ENCODE measurements around the gene NCBP3.
A peak's percentile ranks its signal among the peaks of the same experiment; 100 is the strongest.

Gene NCBP3

GRCh38 chr17:3796822-3797170 is 49.2 kb downstream of the NCBP3 start:
- ATAC-seq (ENCODE audit: insufficient read depth, low read depth), result peak; percentile 77
- no peaks in the 10 kb centered on the region for H3K79me2 ChIP-seq (ENCODE audit: insufficient read depth, low read length)
- H4K20me1 ChIP-seq (ENCODE audit: insufficient read depth, low read length), result no peaks in the 10 kb centered on the region
- H3K4me2 ChIP-seq (ENCODE audit: insufficient read depth, low read length), result peak overlapping the region; percentile 48
- peak overlapping the region in 1 of 2 experiments; percentile 33; a peak in 2 of 4 replicates for H3K4me3 ChIP-seq (ENCODE audit: low read depth in 1 of 2, low read length in 2 of 2)
- H3K4me1 ChIP-seq (ENCODE audit: insufficient read depth, low read length), result peaks cover 40% of the 10 kb centered on the region
- no peaks in the 10 kb centered on the region for H3K36me3 ChIP-seq (ENCODE audit: insufficient read depth, low read length)
- TF ChIP-seq, protein P1, sequence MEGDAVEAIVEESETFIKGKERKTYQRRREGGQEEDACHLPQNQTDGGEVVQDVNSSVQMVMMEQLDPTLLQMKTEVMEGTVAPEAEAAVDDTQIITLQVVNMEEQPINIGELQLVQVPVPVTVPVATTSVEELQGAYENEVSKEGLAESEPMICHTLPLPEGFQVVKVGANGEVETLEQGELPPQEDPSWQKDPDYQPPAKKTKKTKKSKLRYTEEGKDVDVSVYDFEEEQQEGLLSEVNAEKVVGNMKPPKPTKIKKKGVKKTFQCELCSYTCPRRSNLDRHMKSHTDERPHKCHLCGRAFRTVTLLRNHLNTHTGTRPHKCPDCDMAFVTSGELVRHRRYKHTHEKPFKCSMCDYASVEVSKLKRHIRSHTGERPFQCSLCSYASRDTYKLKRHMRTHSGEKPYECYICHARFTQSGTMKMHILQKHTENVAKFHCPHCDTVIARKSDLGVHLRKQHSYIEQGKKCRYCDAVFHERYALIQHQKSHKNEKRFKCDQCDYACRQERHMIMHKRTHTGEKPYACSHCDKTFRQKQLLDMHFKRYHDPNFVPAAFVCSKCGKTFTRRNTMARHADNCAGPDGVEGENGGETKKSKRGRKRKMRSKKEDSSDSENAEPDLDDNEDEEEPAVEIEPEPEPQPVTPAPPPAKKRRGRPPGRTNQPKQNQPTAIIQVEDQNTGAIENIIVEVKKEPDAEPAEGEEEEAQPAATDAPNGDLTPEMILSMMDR (IDR thresholded peaks at IDR 0.05; ENCODE audit: borderline replicate concordance, extremely low read depth, low read length, poor library complexity, severe bottlenecking), result no peak
- TF ChIP-seq EZH2 (IDR thresholded peaks at IDR 0.05; ENCODE audit: borderline replicate concordance, low read depth, low read length, severe bottlenecking), result no peak
- no peaks in the 10 kb centered on the region for H3K9me3 ChIP-seq (ENCODE audit: insufficient read depth, low read length, severe bottlenecking)
- H3K27ac ChIP-seq (ENCODE audit: low read length), result peak overlapping the region; percentile 90
- H3K9ac ChIP-seq (ENCODE audit: low read depth, low read length), result peak overlapping the region; percentile 40
- peak overlapping the region; percentile 42; the same call in 1 of the 2 replicates for H2AFZ ChIP-seq (ENCODE audit: low read depth, low read length)
- peak; percentile 88 for DNase-seq
- H3K27me3 ChIP-seq (ENCODE audit: insufficient read depth, low read length, poor library complexity), result no peaks in the 10 kb centered on the region

DNA sequence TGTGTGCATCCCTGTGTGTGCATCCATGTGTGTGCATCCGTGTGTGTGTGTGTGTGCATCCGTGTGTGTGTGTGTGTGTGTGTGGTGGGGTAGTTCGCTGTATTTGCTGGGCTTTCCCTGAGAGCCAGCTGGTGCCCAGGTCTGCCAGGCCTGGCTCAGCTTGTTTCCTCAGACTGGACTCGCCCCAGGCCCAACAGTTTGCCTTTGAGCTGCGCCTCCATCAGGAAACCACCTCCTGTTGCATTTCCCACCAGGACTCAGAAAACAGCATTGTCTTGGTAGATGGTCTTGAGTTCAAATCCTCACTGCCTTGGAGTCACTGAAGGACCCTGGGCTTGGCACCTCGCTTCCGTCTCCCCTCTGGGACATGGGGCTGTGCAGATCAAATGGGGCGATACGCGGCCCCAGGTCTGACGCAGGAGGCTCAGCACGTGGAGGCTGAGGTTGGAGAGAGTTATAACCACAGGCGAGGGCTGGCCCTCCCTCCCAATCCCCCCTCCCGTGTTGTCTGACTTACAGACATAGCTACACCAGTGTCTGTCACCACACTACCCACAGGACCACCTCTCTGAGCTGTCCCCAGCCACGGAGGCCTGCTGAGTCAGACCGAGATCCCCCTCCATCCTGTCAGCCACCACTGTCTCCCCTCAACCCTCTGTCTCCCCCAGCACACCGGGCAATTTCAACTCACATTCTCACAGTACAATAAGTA is 49.8 kb downstream of the NCBP3 start:
- peak; percentile 91 for ATAC-seq (ENCODE audit: insufficient read depth, low read depth)

GRCh38 chr17:3795390-3796102 is 50.5 kb downstream of the NCBP3 start:
- H3K79me2 ChIP-seq (ENCODE audit: insufficient read depth, low read length), result no peaks in the 10 kb centered on the region
- TF ChIP-seq EZH2 (IDR thresholded peaks at IDR 0.05; ENCODE audit: borderline replicate concordance, low read depth, low read length, severe bottlenecking), result no peak
- TF ChIP-seq, protein P1 (IDR thresholded peaks at IDR 0.05; ENCODE audit: borderline replicate concordance, extremely low read depth, low read length, poor library complexity, severe bottlenecking), result no peak
- DNase-seq, result no peak
- no peaks in the 10 kb centered on the region for H3K27me3 ChIP-seq (ENCODE audit: insufficient read depth, low read length, poor library complexity)
- H3K27ac ChIP-seq (ENCODE audit: low read length), result peak overlapping the region; percentile 62
- ATAC-seq (ENCODE audit: insufficient read depth, low read depth), result no peak
- H3K4me2 ChIP-seq (ENCODE audit: insufficient read depth, low read length), result 0 out of 2 replicates have a peak overlapping the region, but pooled peaks have one; percentile 48
- H3K36me3 ChIP-seq (ENCODE audit: insufficient read depth, low read length), result no peaks in the 10 kb centered on the region
- no peaks in the 10 kb centered on the region for H4K20me1 ChIP-seq (ENCODE audit: insufficient read depth, low read length)
- no peak overlapping the region for H3K9ac ChIP-seq (ENCODE audit: low read depth, low read length)
- peaks cover 45% of the 10 kb centered on the region for H3K4me1 ChIP-seq (ENCODE audit: insufficient read depth, low read length)
- H3K9me3 ChIP-seq (ENCODE audit: insufficient read depth, low read length, severe bottlenecking), result no peaks in the 10 kb centered on the region
- H3K4me3 ChIP-seq (ENCODE audit: low read depth in 1 of 2, low read length in 2 of 2), result no peak overlapping the region
- H2AFZ ChIP-seq (ENCODE audit: low read depth, low read length), result no peak overlapping the region

More for the DNA sequence above, 49.8 kb downstream of the NCBP3 start:
- no peaks in the 10 kb centered on the region for H3K9me3 ChIP-seq (ENCODE audit: insufficient read depth, low read length, severe bottlenecking)
- H3K4me3 ChIP-seq (ENCODE audit: low read depth in 1 of 2, low read length in 2 of 2), result peak overlapping the region in 1 of 2 experiments; percentile 33; a peak in 2 of 4 replicates
- H3K27ac ChIP-seq (ENCODE audit: low read length), result peak overlapping the region; percentile 90
- no peaks in the 10 kb centered on the region for H3K27me3 ChIP-seq (ENCODE audit: insufficient read depth, low read length, poor library complexity)
- H2AFZ ChIP-seq (ENCODE audit: low read depth, low read length), result peak overlapping the region; percentile 42; the same call in 1 of the 2 replicates
- TF ChIP-seq EZH2 (IDR thresholded peaks at IDR 0.05; ENCODE audit: borderline replicate concordance, low read depth, low read length, severe bottlenecking), result no peak
- no peaks in the 10 kb centered on the region for H4K20me1 ChIP-seq (ENCODE audit: insufficient read depth, low read length)
- no peaks in the 10 kb centered on the region for H3K36me3 ChIP-seq (ENCODE audit: insufficient read depth, low read length)
- H3K4me1 ChIP-seq (ENCODE audit: insufficient read depth, low read length), result peaks cover 40% of the 10 kb centered on the region
- H3K9ac ChIP-seq (ENCODE audit: low read depth, low read length), result peak overlapping the region; percentile 40
- peak; percentile 97 for DNase-seq
- H3K4me2 ChIP-seq (ENCODE audit: insufficient read depth, low read length), result peak overlapping the region; percentile 48
- H3K79me2 ChIP-seq (ENCODE audit: insufficient read depth, low read length), result no peaks in the 10 kb centered on the region

Data from DND-41 (cell line).